CD4-positive, alpha-beta T cell treated with Interleukin-21 for 1 hour (primary cell): ENCODE data around the gene ACSL6.

Source experiments
- DNase-seq: peaks from one replicate; pipeline ENCODE4 v3.0.0-alpha.2; 2020

ACSL6 gene

DNA sequence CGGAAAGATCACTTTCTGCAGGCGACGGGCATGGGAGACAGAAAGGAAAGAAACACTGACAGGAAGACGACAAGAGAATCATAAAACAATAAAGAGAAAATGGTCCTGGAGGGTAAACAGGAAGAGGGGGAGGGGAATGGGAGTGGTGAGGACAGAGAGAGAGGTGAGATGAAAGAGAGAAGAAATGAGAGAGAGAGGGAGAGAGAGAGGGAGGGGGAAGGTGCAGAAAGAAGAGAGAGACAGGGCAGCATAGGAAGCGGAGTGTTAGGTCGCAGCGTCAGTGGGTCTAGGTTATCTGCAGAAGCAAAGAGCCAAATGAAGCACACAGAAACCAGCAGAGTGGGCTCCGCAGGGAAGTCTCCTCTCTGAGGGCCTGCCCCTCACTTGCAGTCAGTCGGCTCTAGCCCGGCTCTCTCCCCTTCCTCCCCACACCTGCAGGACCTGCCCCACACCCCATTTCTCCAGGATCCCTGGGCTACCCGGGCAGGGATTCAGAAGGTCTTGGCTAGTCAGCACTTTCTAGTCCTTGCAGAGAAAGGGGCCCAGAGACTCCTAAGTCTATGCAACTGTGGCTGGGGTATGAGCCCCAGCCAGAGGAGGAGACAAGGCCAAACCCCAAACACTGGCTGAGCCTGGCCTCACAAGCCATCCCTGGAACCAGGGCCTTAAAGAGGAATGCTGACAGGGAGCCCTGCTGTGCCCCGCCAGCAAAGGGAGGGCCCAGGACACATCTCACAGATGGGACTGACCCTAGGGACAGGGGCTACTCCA is 36.3 kb downstream of the ACSL6 start:
- DNase-seq = peak; percentile 54

DNA sequence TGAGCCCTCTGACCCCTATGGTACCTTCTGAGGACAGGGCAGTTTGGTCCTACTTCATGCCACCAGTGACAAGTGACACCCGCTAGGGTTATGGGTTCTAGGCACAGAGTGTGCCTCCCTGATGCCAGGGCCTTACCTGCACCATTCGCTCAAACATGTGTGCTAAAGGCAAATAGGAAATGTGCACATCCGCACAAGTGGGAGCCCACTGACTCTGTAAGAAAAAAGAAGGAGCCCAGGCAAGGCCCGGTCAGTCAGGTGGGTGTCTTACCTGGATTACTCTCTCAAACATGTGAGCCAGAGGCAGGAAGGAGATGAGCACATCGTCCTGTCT is 36.9 kb downstream of the ACSL6 start:
- DNase-seq = peak; percentile 2

DNA sequence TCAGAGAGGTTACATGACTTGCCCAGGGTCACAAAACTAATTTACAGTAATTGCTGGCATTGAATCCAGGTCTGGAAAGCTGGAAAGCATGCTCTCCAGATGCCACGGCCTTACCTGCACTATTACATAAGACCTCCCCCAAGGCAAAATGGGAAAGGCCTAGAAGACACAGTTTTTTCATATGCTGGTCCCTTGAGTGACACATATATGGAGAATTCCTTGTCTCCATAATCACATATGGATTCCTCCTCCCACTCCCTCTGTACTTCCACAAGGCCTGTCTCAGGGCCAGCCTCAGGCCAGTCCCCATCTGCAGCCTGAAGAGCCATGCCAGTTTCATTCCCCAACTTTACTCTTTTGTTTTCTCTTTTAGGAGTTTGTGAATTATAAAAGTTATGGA is 37.4 kb downstream of the ACSL6 start:
- DNase-seq = no peak

DNA sequence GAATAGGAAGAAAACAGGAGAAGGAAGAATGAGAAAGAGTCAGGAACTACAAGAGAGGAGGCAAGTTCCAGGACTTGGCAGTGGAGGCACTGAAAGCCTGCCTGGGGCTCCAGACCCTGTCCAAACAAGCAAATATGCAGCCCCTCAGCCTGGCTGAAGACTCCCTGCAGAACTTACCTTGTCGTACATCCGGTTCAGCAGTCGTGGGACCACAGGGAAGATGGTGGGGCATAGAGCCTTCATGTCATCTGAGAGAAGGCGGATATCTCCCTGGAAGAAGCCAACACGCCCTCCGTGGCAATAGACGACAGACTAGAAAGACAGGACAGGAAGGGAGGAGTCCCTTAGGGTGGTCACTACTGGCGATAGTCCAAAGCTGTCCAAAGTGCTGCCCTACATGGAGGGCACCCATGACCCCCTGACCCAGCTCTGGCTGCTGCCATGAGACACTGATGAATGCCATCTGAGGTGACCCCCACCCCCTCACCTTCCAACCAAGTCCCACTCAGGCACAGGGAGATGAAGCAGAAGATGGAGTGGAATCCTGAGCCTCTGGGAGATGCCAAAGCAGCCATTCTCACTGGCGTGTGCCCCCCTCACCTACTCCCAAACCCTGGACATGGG is 38.3 kb downstream of the ACSL6 start:
- DNase-seq = no peak

DNA sequence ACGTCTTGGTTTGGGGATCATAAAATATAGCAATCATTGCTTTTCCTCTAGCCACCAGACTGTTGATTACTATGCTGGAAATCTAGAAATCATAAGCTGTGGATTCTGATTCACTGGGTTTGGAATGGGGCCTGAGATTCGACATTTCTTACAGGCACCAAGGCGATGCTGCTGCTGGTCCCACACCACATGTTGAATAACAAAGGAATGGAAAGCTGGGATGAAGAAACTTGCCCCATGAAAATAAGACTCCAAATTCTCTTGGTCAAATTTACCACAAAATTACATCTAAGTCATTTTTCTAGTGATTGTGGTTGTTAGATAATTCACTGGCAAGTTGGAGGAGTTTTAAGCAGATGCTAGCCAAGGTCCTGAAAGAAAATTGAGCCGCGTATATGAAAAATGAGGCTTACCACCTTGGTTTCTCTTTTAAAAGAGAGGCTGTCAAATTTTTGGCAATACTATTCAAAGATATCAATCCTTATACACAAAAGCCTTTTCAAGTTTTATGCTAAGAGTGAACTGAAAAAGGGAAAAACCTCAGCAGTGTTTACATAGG is 43.0 kb downstream of the ACSL6 start:
- no peak for DNase-seq

DNA sequence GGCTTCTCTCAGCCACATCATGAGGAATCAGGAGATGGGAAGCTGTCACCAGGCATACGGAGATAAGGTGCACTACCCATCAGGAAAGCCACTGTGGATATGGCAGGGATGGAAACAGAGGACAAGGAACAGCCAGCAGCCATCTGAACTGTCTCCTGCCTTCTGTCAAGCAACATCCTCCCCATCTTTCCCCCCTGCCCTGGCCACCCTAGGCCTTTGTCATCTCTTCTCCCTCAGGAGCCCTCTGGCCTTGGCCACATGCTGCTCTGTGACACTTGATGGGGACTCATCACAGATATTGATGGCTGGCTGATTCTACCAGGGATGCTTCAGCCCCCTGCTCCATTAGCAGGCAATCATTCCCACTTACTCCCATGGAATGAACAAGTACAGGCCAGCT is 44.9 kb downstream of the ACSL6 start:
- no peak for DNase-seq

DNA sequence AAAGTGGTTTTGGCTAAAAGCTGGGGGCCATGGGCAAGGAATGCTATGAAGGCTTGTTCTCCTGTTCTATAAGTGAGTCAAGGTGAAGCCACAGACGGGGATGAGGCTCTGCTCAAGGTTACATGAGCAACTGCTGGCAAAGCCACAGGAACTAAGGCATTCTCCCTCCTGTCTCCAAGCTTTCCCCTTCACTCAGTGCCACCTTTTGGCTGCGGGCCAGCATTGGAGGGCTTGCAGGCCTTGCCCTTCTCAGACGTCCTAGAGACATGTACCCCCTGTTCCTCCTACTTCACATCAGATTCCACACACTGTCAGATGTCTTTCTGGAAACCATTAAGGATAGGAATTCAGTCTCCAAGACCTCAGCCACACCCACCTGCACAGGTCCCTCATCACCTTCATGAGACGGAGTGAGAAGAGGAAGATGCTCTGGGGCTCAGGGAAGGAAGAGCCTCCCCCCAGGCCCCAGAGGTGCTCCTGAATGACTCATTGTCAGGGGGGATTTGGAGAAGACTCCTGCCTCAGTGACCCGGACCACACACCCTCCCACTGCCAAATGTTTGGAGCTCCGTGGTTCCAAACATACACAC is 45.5 kb downstream of the ACSL6 start:
- no peak for DNase-seq

DNA sequence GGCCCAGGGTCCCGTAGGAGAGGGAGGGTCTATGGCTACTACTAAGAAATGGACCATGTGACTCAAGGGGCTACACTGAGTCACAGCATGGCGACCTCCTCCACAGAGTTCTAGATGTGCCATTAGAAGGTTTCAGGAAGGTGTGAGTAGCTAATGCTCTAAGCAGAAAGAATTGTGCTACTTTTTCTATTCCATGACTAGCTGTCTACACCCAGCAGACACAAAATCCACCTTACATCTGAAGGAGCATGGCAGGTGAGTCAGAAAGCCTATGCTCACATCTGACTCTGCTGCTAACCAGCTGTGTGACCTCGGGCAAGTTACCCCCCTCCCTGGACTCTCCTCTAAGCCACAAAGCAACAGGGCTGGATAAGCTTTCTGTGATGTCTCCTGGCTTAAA is 51.6 kb downstream of the ACSL6 start:
- DNase-seq = no peak

DNA sequence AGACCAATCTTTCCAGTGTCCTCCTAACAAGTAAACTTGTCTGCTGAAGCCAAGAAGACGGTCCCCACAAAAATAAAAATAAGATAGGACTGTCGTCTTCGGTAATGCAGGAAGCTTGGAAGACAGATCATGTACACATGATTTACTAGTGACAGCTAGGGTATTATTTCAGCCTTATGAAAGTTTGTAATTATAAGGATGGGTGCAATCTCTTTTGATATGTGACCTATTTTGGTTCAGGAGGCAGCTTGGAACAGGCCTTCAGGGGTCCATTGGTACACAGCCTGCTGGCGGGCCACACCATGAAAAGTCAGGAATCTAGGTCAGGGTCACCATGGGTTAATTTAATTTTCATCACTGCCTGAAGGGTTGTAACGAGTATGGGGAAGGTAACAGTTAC is 52.3 kb downstream of the ACSL6 start:
- DNase-seq = no peak

DNA sequence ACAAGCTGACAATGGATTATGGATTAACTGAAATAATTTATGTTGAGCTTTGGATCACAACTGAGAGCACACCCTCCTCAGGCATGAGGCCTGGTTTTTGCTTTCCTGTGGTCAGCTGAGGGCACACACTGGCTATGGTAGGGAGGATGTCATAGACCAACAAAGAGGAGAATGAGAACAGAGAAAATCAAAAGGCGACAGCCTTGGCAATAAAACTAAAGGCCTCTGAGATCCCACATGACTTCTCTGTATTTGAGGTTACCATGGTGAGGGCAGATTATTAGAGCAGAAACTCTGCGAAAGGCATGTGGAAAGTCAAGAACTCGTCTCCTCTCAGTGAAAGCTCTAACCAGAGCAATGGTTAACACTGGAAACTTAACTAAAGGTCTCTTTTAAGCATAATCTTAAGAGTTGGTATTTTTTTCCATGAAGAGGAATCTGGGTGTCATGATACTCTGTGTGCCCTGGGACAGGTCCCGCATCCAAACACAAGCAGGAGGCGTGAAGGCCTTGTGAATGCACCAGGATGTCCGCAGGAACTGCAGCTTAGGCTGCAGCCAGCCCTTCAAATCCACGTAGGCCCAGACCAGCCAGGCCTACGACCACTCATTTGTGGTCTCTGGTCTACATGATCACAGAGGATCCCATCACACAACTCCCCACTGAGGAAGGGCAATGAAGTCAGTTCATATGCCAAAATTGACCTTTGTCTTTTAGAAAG is 53.6 kb downstream of the ACSL6 start:
- DNase-seq = no peak

DNA sequence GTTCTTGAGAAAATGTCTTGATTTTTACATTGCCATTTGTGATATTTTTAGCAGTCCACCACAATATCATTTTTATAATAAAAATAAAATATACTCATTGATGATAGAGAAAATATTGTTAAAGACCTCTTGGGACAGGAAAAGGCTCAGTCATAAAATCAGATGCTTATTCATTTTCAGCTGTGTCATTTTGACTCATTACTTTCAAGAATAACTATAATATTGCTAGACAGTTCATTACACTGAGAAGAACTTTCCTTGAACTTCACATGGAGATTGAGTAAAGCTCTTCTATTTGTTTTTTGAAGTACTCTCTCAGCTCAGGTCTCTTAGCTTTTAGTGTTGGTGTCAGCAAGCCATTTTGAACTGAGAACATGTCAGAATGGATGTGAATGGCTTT is 57.5 kb downstream of the ACSL6 start:
- DNase-seq = no peak

DNA sequence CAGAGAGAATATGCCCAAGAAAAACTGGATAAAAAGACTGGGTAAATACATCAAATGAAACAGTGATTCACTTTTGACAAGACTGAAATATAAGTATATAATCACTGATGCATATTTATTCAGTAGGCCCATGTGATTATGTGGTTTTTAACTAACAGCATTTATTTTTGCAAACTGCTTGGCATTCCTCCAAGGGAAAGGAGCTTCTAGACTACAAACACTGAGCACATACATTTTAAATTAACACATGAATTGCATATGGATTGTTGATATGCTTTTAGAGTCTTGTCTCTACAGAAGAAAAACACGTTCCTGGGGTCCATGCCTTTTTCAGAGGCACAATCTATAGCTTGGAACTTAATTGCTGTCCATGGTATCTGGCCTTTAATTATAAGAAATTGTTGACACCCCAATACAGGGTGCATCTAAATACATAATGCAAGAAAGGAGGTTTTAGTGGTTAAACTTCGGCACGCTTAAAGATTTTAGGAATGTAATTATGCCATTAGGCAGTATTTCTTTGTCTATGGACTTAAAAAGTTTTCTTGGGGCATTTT is 59.1 kb downstream of the ACSL6 start:
- DNase-seq = no peak

DNA sequence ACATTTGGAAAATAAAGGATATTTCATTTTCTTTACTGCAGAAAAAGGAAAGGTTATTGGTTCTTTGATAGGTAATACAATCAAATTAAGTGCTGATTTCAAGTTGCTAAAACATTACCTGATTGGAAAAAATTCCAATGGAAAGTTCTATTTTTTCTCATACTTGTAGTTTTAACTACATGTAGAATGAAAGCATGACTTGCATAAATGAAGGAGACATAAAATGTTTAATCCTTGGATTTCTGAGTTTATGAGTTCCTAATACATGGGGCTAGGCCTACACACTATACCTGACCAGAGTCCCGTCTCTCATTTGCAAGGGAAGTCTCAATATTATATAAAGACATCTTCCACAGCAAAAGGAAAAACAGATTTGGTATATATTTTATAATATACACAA is 60.8 kb downstream of the ACSL6 start:
- DNase-seq = no peak

DNA sequence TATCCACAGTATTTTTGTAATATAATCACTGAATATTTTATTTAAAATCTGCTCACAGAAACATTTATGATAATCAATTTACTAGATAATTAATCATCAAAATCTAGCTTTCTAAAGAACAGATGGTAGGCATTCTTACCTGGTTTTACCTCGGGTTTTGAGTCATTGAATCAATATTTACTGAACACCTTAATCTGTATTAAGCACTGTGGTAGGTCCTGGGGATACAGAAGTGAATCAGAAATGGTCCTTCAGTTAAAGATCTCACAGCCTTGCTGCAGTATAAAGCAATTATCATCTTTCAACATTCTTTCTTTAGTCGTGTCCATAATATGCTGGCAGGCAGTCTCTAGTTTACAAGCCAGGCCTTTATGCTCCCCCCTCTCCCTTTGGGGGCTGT is 64.0 kb downstream of the ACSL6 start:
- DNase-seq = no peak

DNA sequence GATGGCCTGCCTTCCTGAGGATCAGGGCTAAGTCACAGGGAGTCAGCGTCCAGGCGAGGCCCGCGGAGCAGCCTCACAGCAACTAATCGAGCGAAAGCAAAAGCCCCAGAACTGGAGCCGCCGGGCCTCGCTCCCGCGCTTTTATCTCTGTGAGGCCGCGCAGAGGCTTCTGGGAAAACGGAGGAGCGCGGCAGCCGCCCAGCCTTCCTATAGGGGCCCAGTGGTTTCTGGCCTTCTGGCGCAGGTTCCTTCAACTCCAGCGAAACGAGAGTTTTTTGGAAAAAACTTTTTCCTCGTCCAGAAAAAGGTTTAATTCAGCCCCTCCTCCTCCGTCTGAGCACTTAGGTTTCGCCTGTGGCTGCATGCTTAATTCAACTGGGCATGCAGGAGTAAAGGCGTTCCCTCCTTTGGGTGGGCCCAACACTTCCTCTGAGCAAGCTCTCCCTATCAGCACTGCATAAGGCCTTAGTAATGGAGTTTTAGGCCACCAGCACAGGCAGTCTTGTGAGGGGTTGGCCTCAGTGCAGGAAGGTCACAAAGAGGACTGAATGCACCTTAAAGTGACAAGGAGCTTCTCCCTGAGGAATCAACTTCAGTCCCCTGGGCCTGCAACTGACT is 65.8 kb downstream of the ACSL6 start, which contains the start of gene MEIKIN:
MEIKIN (minus strand) TSS at position 113 of the 618 bp plus-strand sequence. CDS start 158 bp downstream, outside the sequence.
- no peak for DNase-seq

DNA sequence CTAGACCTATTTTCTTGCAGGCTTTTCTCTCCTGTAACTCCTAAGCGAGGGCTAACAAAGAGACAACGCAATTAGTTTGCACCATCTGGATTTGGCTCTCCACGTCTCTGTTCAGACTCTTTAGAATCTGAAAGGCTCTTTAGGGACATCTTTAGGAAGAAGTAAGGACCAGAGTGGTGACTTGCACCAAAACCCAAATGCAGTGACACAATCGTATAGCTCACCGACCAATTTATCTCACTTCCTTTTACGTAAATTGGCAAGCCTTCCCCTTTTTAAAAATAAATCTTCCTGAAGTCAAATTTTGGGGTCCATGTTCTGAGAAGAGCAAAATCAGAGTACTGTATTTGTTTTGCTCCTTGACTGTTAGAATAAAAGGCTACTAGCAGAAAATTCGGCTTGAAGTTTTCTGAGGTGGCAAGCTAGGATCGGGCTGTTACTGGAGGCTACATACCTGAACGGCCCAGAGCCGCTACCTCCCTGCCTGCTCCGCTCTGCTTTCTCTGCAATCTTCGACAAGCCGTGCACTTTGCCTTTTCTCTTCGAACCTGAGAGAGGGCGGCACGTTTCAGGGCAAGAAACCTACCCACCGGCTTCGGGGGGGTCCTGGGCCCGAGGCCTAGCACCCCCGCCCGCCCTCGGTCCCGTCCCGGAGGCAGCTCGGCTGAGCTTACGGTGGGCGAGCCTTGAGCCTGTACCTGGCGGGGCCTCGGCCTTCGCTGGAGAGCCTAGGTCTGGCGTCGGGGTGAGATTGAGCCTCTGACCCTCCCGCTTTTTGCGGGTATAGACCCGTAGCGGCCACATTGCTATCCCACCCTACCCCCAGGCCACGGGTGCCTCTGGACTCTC is 66.5 kb downstream of the ACSL6 start:
- no peak for DNase-seq

DNA sequence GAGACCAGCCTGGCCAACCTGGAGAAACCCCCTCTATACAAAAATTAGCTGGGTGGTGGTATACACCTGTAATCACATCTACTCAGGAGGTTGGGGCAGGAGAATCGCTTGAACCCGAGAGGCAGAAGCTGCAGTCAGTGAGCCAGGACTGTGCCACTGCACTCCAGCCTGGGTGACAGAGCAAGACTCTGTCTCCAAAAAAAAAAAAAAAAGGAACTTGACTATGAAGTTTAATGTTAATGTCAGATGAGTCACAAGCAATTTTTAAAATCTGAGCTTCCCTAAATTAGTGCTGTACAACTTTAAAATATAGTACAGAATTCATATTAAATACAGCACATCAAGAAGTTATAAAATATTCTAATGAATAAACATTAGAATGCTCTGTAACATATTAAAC is 67.5 kb downstream of the ACSL6 start:
- no peak for DNase-seq

DNA sequence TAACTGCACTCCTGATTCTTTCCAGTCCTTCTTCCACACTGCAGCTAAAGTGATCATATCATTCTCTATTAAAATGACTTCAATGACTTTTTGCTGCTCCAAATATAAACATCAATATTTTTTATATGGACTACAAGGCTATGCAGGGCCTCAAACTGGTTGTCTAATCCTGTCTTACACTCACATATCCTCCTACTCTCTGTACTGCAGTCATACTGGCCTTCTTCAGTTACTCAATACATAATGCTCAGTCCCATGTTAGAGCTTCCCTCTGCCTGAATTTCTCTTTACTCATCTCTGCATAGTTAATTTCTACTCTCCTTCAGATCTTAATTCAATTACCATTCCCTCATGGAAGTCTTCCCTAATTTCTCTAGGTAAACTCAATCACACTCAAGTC is 69.4 kb downstream of the ACSL6 start:
- no peak for DNase-seq

DNA sequence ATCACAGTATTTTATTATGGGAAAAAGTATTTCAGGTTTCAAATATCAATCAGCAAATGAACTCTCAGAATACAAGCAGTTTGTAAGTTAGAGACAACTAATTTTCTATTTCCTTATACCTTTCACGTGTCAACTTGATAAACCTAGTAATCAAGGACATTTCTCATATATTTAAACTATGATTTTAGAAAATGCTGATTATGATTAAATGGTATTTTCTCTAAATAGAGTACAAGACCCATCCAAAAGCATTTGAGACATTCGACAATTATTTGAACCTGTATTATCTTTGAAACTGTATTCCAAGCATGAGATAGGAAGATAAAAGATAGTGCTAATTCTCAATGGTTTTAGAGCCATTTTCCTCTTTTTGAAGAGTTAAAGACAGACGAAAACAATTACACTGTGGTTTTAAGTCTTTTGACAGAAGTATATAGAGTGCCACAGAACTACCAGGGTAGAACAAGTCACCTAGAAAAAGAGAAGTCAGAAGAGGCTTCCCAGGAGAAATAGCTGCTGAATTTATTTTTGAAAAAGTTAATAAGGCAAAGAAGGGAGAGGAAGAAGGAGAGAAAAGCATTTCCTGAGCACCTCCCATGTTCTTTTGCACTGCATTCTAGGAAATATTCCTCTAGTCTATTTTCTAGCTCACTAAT is 71.6 kb downstream of the ACSL6 start:
- no peak for DNase-seq

DNA sequence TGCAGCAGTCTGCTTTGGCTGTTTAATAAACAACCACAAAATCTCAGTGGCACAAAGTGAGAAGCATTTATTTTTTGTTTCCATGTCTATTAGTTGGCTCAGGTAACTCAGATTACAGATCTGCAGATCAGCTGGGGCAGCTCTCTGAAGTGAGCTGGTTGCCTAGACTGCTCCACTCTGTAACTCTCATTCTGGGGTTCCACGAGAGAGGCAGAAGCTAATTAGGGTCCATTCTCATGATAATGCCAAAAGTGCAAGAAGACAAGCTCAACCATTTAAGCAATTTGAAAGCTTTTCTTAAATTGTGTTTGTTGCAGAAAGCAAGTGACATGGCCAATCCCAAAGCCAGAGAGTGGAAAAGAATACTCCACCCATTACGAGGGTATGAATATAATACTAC is 79.2 kb downstream of the ACSL6 start:
- no peak for DNase-seq

DNA sequence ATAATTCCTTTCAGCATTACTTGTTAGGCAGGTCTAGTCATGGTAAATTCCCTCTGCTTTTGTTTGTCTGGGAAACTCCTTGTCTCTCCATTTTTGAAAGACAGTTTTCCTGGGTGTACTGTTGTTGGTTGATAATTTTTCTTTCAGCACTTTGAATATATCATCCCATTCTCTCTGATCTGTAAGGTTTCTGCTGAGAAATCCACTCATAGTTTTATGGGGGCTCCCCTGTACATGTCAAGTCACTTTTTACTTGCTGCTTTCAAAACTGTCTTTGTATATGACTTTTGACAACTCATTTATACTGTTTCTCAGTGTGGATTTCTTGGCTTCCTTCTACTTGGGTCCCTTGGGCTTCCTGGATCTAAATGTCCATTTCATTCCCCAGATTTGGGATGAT is 82.5 kb downstream of the ACSL6 start:
- DNase-seq = no peak
